Measurements from ENCODE around the gene TLR10.

TLR10 gene

GRCh38 chr4:38821739-38822138 lies 38.9 kb upstream of the TLR10 start:
- ChIA-PET CTCF (no interaction called here), POLR2A (ENCODE audit: low non-redundant PET) (no interaction called here)
- no peak for DNase-seq (ENCODE audit: low spot score)
- no peak for TF ChIP-seq CTCF (conservative IDR thresholded peaks at IDR 0.05; ENCODE audit: low read depth)
- H3K27ac ChIP-seq: no peak overlapping the region

- DNase-seq (ENCODE audit: low spot score): no peak
- CTCF ChIA-PET: no interaction called here
- no peak overlapping the region for H3K27ac ChIP-seq
- TF ChIP-seq CTCF (conservative IDR thresholded peaks at IDR 0.05; ENCODE audit: low read depth): no peak
- POLR2A ChIA-PET (ENCODE audit: low non-redundant PET): no interaction called here
Observed at GRCh38 chr4:38820329-38821061, 37.7 kb upstream of the TLR10 start.

GRCh38 chr4:38819569-38819968 lies 36.8 kb upstream of the TLR10 start:
- POLR2A ChIA-PET (ENCODE audit: low non-redundant PET): no interaction called here
- CTCF ChIA-PET: interaction anchor here (0.6 kb wide), 1 partner anchor 37 kb away, joined by 3 read pairs; no protein-coding TSS in a partner anchor
- no peak for DNase-seq (ENCODE audit: low spot score)
- no peak overlapping the region for H3K27ac ChIP-seq
- TF ChIP-seq CTCF (conservative IDR thresholded peaks at IDR 0.05; ENCODE audit: low read depth): no peak

- peak; percentile 25 for DNase-seq (ENCODE audit: low spot score)
- POLR2A ChIA-PET (ENCODE audit: low non-redundant PET): no interaction called here
- no peak for TF ChIP-seq CTCF (conservative IDR thresholded peaks at IDR 0.05; ENCODE audit: low read depth)
- H3K27ac ChIP-seq: no peak overlapping the region
- CTCF ChIA-PET: no interaction called here
Observed at GRCh38 chr4:38818441-38818976, 35.7 kb upstream of the TLR10 start.

GRCh38 chr4:38815885-38816782 lies 33.3 kb upstream of the TLR10 start:
- no peak for TF ChIP-seq CTCF (conservative IDR thresholded peaks at IDR 0.05; ENCODE audit: low read depth)
- POLR2A ChIA-PET (ENCODE audit: low non-redundant PET): no interaction called here
- no peak for DNase-seq (ENCODE audit: low spot score)
- H3K27ac ChIP-seq: no peak overlapping the region
- CTCF ChIA-PET: interaction anchor here (0.6 to 1.3 kb wide), 3 partner anchors 10 to 12 kb away, joined by 3 to 4 read pairs (median 3); partner anchors contain the start of gene TLR1

GRCh38 chr4:38814386-38814785 lies 31.6 kb upstream of the TLR10 start:
- POLR2A ChIA-PET (ENCODE audit: low non-redundant PET): no interaction called here

More at GRCh38 chr4:38814386-38814785, 31.6 kb upstream of the TLR10 start:
- TF ChIP-seq CTCF (conservative IDR thresholded peaks at IDR 0.05; ENCODE audit: low read depth): no peak
- DNase-seq (ENCODE audit: low spot score): no peak
- CTCF ChIA-PET: no interaction called here
- H3K27ac ChIP-seq: no peak overlapping the region
